ENCODE data around the gene NEDD8. TPM values are rescaled to one million over a fixed set of nuclear protein-coding genes. Genes with fewer than 3 reads are reported as not detected.
"Not testable (repeated sequence)": the region's sequence is repeated elsewhere in the genome, so short reads cannot be mapped to it uniquely, and the experiment has no call there.

NEDD8 gene
- total RNA-seq, 1 experiment from 2014 or later: 330 TPM

DNA sequence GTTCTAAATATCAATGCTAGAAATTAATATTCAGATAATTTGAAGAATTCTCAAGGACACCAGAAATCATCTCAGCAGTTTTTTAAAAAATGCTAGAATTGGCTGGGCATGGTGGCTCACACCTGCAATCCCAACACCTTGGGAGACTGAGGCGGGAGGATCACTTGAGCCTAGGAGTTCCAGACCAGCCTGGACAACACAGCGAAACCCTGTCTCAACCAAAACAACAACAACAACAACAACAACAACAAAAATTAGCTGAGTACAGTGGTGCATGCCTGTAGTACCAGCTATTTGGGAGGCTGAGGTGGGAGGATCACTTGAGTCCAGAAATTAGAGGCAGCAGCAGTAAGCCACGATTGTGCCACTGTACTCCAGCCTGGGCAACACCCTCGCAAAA, 13.1 kb downstream of the NEDD8 start:
- ChIA-PET POLR2A (ENCODE audit: unreplicated experiment) (no interaction called here), CTCF (no interaction called here)
- no peaks in the 10 kb centered on the region for H4K20me1 ChIP-seq (ENCODE audit: low read length)
- no peak overlapping the region for H2AFZ ChIP-seq (ENCODE audit: low read length)
- peaks cover 4% of the 10 kb centered on the region; the same call in 1 of the 2 replicates for H3K4me1 ChIP-seq (ENCODE audit: insufficient read depth, low read length)
- H3K9me2 ChIP-seq (replicated peaks; ENCODE audit: low read length): no peaks in the 10 kb centered on the region
- no peak overlapping the region for H3K9ac ChIP-seq (ENCODE audit: low read length)
- intact Hi-C loops (cut with micrococcal nuclease): loop anchor here (5.0 kb wide), 1 partner anchor 78 kb away; the partner anchor contains the start of genes DHRS1 and NOP9
- no peaks in the 10 kb centered on the region for H3K9me3 ChIP-seq (ENCODE audit: low read length)
- H3K27ac ChIP-seq (ENCODE audit: low read length): no peak overlapping the region
- H3K4me3 ChIP-seq (ENCODE audit: low read length): no peak overlapping the region
- H3K36me3 ChIP-seq (ENCODE audit: low read depth, low read length): peaks cover 6% of the 10 kb centered on the region; the same call in 1 of the 2 replicates
- ATAC-seq (no peak), DNase-seq (no peak)
- H3K27me3 ChIP-seq (ENCODE audit: low read length): no peaks in the 10 kb centered on the region
- TF ChIP-seq EZH2phosphoT487 (IDR thresholded peaks at IDR 0.05; ENCODE audit: borderline replicate concordance, low read length) (no peak), CTCF (conservative IDR thresholded peaks at IDR 0.05; ENCODE audit: low read depth, low read length) (no peak), EZH2 (IDR thresholded peaks at IDR 0.05; ENCODE audit: low read length, unreplicated experiment) (no peak)
- H3K4me2 ChIP-seq (ENCODE audit: low read length): no peak overlapping the region
- H3F3A ChIP-seq (ENCODE audit: low read length, unreplicated experiment): peaks cover 5% of the 10 kb centered on the region
- H3K79me2 ChIP-seq (ENCODE audit: low read length): peaks cover 37% of the 10 kb centered on the region
- BruUV-seq (replicated peaks): no TSS peak

DNA sequence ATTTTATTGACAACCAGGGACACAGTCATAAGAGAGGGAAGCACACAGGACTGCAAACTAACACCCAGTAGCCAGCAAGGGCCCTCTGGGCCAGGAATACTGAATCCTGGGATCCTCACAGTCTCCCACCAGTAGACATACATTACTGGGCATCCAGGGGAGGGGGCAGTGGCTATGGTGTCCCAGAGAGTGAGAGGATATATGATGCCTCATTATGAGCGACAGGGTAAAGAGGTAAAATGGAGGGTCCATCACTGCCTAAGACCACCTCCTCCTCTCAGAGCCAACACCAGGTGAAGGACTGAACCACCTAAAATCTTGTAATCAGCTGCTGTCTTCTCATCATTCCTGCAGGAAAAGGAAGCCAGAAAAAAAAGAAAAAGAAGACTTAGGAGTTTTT, 15.3 kb downstream of the NEDD8 start:
- H3K4me3 ChIP-seq (ENCODE audit: low read length); H2AFZ ChIP-seq (ENCODE audit: low read length); H4K20me1 ChIP-seq (ENCODE audit: low read length); H3K9me3 ChIP-seq (ENCODE audit: low read length); BruUV-seq (replicated peaks); DNase-seq; H3F3A ChIP-seq (ENCODE audit: low read length, unreplicated experiment); H3K9me2 ChIP-seq (replicated peaks; ENCODE audit: low read length); H3K36me3 ChIP-seq (ENCODE audit: low read depth, low read length); H3K4me2 ChIP-seq (ENCODE audit: low read length); H3K9ac ChIP-seq (ENCODE audit: low read length); CTCF ChIA-PET; H3K27ac ChIP-seq (ENCODE audit: low read length); ATAC-seq; POLR2A ChIA-PET (ENCODE audit: unreplicated experiment); H3K27me3 ChIP-seq (ENCODE audit: low read length): not testable (repeated sequence)
- Histone ChIP-seq H3K4me1 (ENCODE audit: insufficient read depth, low read length) (peaks cover 11% of the 10 kb centered on the region), H3K79me2 (ENCODE audit: low read length) (peaks cover 30% of the 10 kb centered on the region)
- intact Hi-C loops (cut with micrococcal nuclease): loop anchor here (2.0 to 5.0 kb wide), 2 partner anchors 16 to 80 kb away; partner anchors contain the start of genes DHRS1, GMPR2, NEDD8 and NOP9

- no peak for DNase-seq
- POLR2A ChIA-PET (ENCODE audit: unreplicated experiment): no interaction called here
Measured at GRCh38 chr14:24216345-24216699, 15.8 kb downstream of the NEDD8 start.

More at GRCh38 chr14:24216345-24216699, 15.8 kb downstream of the NEDD8 start:
- no peak for TF ChIP-seq EZH2 (IDR thresholded peaks at IDR 0.05; ENCODE audit: low read length, unreplicated experiment)
- no peak for TF ChIP-seq EZH2phosphoT487 (IDR thresholded peaks at IDR 0.05; ENCODE audit: borderline replicate concordance, low read length)
- TF ChIP-seq CTCF (conservative IDR thresholded peaks at IDR 0.05; ENCODE audit: low read depth, low read length): no peak
- H3K4me2 ChIP-seq (ENCODE audit: low read length): peak overlapping the region; percentile 86
- peak overlapping the region; percentile 86; the same call in 1 of the 2 replicates for H2AFZ ChIP-seq (ENCODE audit: low read length)
- H3K9me2 ChIP-seq (replicated peaks; ENCODE audit: low read length): no peaks in the 10 kb centered on the region
- H4K20me1 ChIP-seq (ENCODE audit: low read length): no peaks in the 10 kb centered on the region
- CTCF ChIA-PET: interaction anchor here (1.0 kb wide), 3 partner anchors 26 to 92 kb away, joined by 3 to 9 read pairs (median 5); partner anchors contain the start of genes CIDEB and TINF2
- H3K9ac ChIP-seq (ENCODE audit: low read length): 0 out of 2 replicates have a peak overlapping the region, but pooled peaks have one; percentile 76
- H3K36me3 ChIP-seq (ENCODE audit: low read depth, low read length): peaks cover 6% of the 10 kb centered on the region; the same call in 1 of the 2 replicates
- no peak for ATAC-seq
- H3K4me1 ChIP-seq (ENCODE audit: insufficient read depth, low read length): peaks cover 11% of the 10 kb centered on the region
- intact Hi-C loops (cut with micrococcal nuclease): loop anchor here (2.0 to 5.0 kb wide), 2 partner anchors 16 to 81 kb away; partner anchors contain the start of genes DHRS1, GMPR2, NEDD8 and NOP9
- H3K9me3 ChIP-seq (ENCODE audit: low read length): no peaks in the 10 kb centered on the region
- H3K27ac ChIP-seq (ENCODE audit: low read length): no peak overlapping the region
- peaks cover 5% of the 10 kb centered on the region for H3F3A ChIP-seq (ENCODE audit: low read length, unreplicated experiment)
- H3K4me3 ChIP-seq (ENCODE audit: low read length): peak overlapping the region; percentile 81
- no TSS peak for BruUV-seq (replicated peaks)
- H3K79me2 ChIP-seq (ENCODE audit: low read length): peaks cover 31% of the 10 kb centered on the region
- no peaks in the 10 kb centered on the region for H3K27me3 ChIP-seq (ENCODE audit: low read length)
